ENCODE results near the gene TMUB1.

The TMUB1 gene

GRCh38 chr7:151087245-151088018 is 4.1 kb upstream of the TMUB1 start:
- no peak for DNase-seq (ENCODE audit: low read depth)
- peak overlapping the region; percentile 77 for H3K4me3 ChIP-seq (ENCODE audit: low read depth, low read length)

GRCh38 chr7:151086802-151087244 is 3.5 kb upstream of the TMUB1 start:
- no peak for DNase-seq (ENCODE audit: low read depth)
- peak overlapping the region; percentile 77 for H3K4me3 ChIP-seq (ENCODE audit: low read depth, low read length)

GRCh38 chr7:151085691-151086620 is 2.7 kb upstream of the TMUB1 start, which contains the start of gene AGAP3:
TSS of gene AGAP3 (plus strand) at chr7:151086475. CDS start at chr7:151086742, 267 bp downstream.
- DNase-seq (ENCODE audit: low read depth) = peak; percentile 54

GRCh38 chr7:151085329-151085690 is 2.0 kb upstream of the TMUB1 start:
- DNase-seq (ENCODE audit: low read depth) = no peak
- H3K4me3 ChIP-seq (ENCODE audit: low read depth, low read length) = peak overlapping the region; percentile 77

More at GRCh38 chr7:151085691-151086620, 2.7 kb upstream of the TMUB1 start, which contains the start of gene AGAP3:
- peak within 1 kb of the TSS; percentile 77 for H3K4me3 ChIP-seq (ENCODE audit: low read depth, low read length)

GRCh38 chr7:151083824-151084160 is 499 bp upstream of the TMUB1 start:
- peak overlapping the region; percentile 87 for H3K4me3 ChIP-seq (ENCODE audit: low read depth, low read length)
- no peak for DNase-seq (ENCODE audit: low read depth)

GRCh38 chr7:151082141-151083070 is 887 bp downstream of the TMUB1 start:
- DNase-seq (ENCODE audit: low read depth) = no peak
- peak overlapping the region; percentile 87 for H3K4me3 ChIP-seq (ENCODE audit: low read depth, low read length)

GRCh38 chr7:151081170-151082101 is 1.9 kb downstream of the TMUB1 start:
- DNase-seq (ENCODE audit: low read depth) = no peak
- H3K4me3 ChIP-seq (ENCODE audit: low read depth, low read length) = peak overlapping the region; percentile 87

GRCh38 chr7:151080522-151081169 is 2.6 kb downstream of the TMUB1 start, which contains the start of gene FASTK:
TSS of gene FASTK (minus strand) at chr7:151080809. CDS start at chr7:151080766, 43 bp downstream.
- H3K4me3 ChIP-seq (ENCODE audit: low read depth, low read length) = peak within 1 kb of the TSS; percentile 87
- peak; percentile 67 for DNase-seq (ENCODE audit: low read depth)

- DNase-seq (ENCODE audit: low read depth) = no peak
- H3K4me3 ChIP-seq (ENCODE audit: low read depth, low read length) = peak overlapping the region; percentile 87
These were observed 3.2 kb downstream of the TMUB1 start for GRCh38 chr7:151080067-151080521.

- H3K4me3 ChIP-seq (ENCODE audit: low read depth, low read length) = peak overlapping the region; percentile 87
- DNase-seq (ENCODE audit: low read depth) = no peak
These were observed 3.9 kb downstream of the TMUB1 start for GRCh38 chr7:151079199-151079910.

- H3K4me3 ChIP-seq (ENCODE audit: low read depth, low read length) = no peak overlapping the region
- DNase-seq (ENCODE audit: low read depth) = no peak
These were observed 4.9 kb downstream of the TMUB1 start for GRCh38 chr7:151078233-151079040.

GRCh38 chr7:151077705-151078232 is 5.5 kb downstream of the TMUB1 start:
- DNase-seq (ENCODE audit: low read depth) = no peak
- no peak overlapping the region for H3K4me3 ChIP-seq (ENCODE audit: low read depth, low read length)

- no peak overlapping the region for H3K4me3 ChIP-seq (ENCODE audit: low read depth, low read length)
- no peak for DNase-seq (ENCODE audit: low read depth)
These were observed 6.2 kb downstream of the TMUB1 start for GRCh38 chr7:151076863-151077704.

GRCh38 chr7:151075978-151076426 is 7.3 kb downstream of the TMUB1 start:
- no peak for DNase-seq (ENCODE audit: low read depth)
- no peak overlapping the region for H3K4me3 ChIP-seq (ENCODE audit: low read depth, low read length)

GRCh38 chr7:151075662-151075971 is 7.7 kb downstream of the TMUB1 start:
- H3K4me3 ChIP-seq (ENCODE audit: low read depth, low read length) = no peak overlapping the region
- no peak for DNase-seq (ENCODE audit: low read depth)
